HepG2 (cell line): ENCODE measurements around the gene VPS37B. TPM values are rescaled to one million over a fixed set of nuclear protein-coding genes. Genes with fewer than 3 reads are reported as not detected.

Experiments used
- BCL6 ChIP-seq: IDR thresholded peaks from 2 replicates; pipeline ENCODE4 v1.6.1; 2016; ENCODE audit warnings: missing genetic modification reagents, missing compliant biosample characterization
- ERF ChIP-seq: IDR thresholded peaks from 2 replicates; pipeline ENCODE4 v1.6.1; 2018; ENCODE audit warnings: missing biosample characterization, missing genetic modification reagents
- FLYWCH1 ChIP-seq: sonication (generic); formaldehyde crosslinking; IDR thresholded peaks from 2 replicates; pipeline ENCODE4 v1.8.1; 2023; ENCODE audit warnings: mild to moderate bottlenecking, missing genetic modification reagents
- HNRNPL ChIP-seq: fragments of 200-400 bp; formaldehyde crosslinking; IDR thresholded peaks from 2 replicates; pipeline ENCODE4 v1.6.1; 2017; ENCODE audit warnings: mild to moderate bottlenecking, low read depth, low read length
- KDM1A ChIP-seq: IDR thresholded peaks from 2 replicates; pipeline ENCODE4 v1.6.1; 2016; ENCODE audit warnings: missing compliant biosample characterization
- KDM6A ChIP-seq: IDR thresholded peaks from 2 replicates; pipeline ENCODE4 v1.6.1; 2016; ENCODE audit warnings: low read depth
- KMT2B ChIP-seq: IDR thresholded peaks from 2 replicates; pipeline ENCODE4 v1.6.1; 2016; ENCODE audit warnings: missing genetic modification reagents, missing compliant biosample characterization
- NCOA2 ChIP-seq: sonication (generic); formaldehyde crosslinking; IDR thresholded peaks from 2 replicates; pipeline ENCODE4 v1.8.0; 2022; ENCODE audit warnings: inconsistent platforms
- NR3C1 ChIP-seq: sonication (generic); formaldehyde crosslinking; IDR thresholded peaks from 2 replicates; pipeline ENCODE4 v1.4.0; 2020; ENCODE audit warnings: missing genetic modification reagents
- NRL ChIP-seq: sonication (generic); formaldehyde crosslinking; IDR thresholded peaks from 2 replicates; pipeline ENCODE4 v1.5.0; 2020; ENCODE audit warnings: missing genetic modification reagents, mild to moderate bottlenecking, moderate library complexity, borderline replicate concordance
- SATB2 ChIP-seq: sonication (generic); formaldehyde crosslinking; IDR thresholded peaks from 2 replicates; pipeline ENCODE4 v1.5.0; 2020; ENCODE audit warnings: missing genetic modification reagents
- SKI ChIP-seq: fragments of 450-650 bp; IDR thresholded peaks from one replicate; pipeline ENCODE4 v1.6.1; 2018; ENCODE audit warnings: mild to moderate bottlenecking; ENCODE audit not compliant: partially characterized antibody
- SRSF9 ChIP-seq: fragments of 200-400 bp; formaldehyde crosslinking; IDR thresholded peaks from 2 replicates; pipeline ENCODE4 v1.6.1; 2018; ENCODE audit warnings: borderline replicate concordance, mild to moderate bottlenecking, low read depth, low read length; ENCODE audit not compliant: insufficient read depth, poor library complexity, severe bottlenecking
- ZNF432 ChIP-seq: sonication (generic); formaldehyde crosslinking; IDR thresholded peaks from 2 replicates; pipeline ENCODE4 v1.5.0; 2020; ENCODE audit warnings: missing genetic modification reagents, mild to moderate bottlenecking, borderline replicate concordance
- ZNF510 ChIP-seq: sonication (generic); formaldehyde crosslinking; IDR thresholded peaks from 2 replicates; pipeline ENCODE4 v1.4.0; 2020; ENCODE audit warnings: low read depth, mild to moderate bottlenecking, missing genetic modification reagents
- ZNF530 ChIP-seq: sonication (generic); formaldehyde crosslinking; IDR thresholded peaks from 2 replicates; pipeline ENCODE4 v1.5.0; 2020; ENCODE audit warnings: low read depth, mild to moderate bottlenecking, missing genetic modification reagents
- polyA plus RNA-seq, 8 experiments: library from polyadenylated mRNA; depleted of rRNA in 3 of 8; stranded (reverse) in 7 of 8; unstranded in 1 of 8; fragments of >200 nt; fragmentation: Illumina TruSeq in 4 of 8; extraction: Trizol in 4 of 8; gene quantifications; 2 replicates each; pipeline versions ENCODE4 v1.2.1 to v1.2.3, GENCODE V29; 2011 to 2016; ENCODE audit warnings: low read depth in 4 of 8, missing spikeins in 1 of 8, mixed read lengths in 1 of 8; ENCODE audit not compliant: insufficient read depth in 1 of 8
- total RNA-seq, 5 experiments: library from RNA; depleted of rRNA; stranded (reverse); fragments of >200 nt; fragmentation: Illumina TruSeq; extraction: Trizol; gene quantifications; 2 replicates each; pipeline ENCODE4 v1.2.3, GENCODE V29; 2016; ENCODE audit warnings: low read depth in 1 of 5
- TF ChIP-seq, protein P1 (sequence below): sonication (generic); formaldehyde crosslinking; IDR thresholded peaks from 2 replicates; pipeline ENCODE4 v1.8.0; 2023; ENCODE audit warnings: mild to moderate bottlenecking, missing genetic modification reagents
- TF ChIP-seq, protein P2 (sequence below): sonication (generic); formaldehyde crosslinking; conservative IDR thresholded peaks from 2 replicates; pipeline ENCODE4 v1.4.0; 2020; ENCODE audit warnings: missing genetic modification reagents
- TF ChIP-seq, protein P3 (sequence below): IDR thresholded peaks from 2 replicates; pipeline ENCODE4 v1.4.0; 2020; ENCODE audit warnings: mild to moderate bottlenecking, missing genetic modification reagents
- TF ChIP-seq, protein P4 (sequence below): sonication (generic); formaldehyde crosslinking; IDR thresholded peaks from 2 replicates; pipeline ENCODE4 v1.4.0; 2020; ENCODE audit warnings: missing genetic modification reagents
- TF ChIP-seq, protein P5 (sequence below): sonication (generic); formaldehyde crosslinking; IDR thresholded peaks from 2 replicates; pipeline ENCODE4 v1.5.0; 2020; ENCODE audit warnings: missing genetic modification reagents

VPS37B gene
- total and polyA plus RNA-seq, 2 of the 13 experiments (the other 11 are each of a cell fraction or from before 2014, with no cell fraction given), result 4.6 to 5.3 TPM

DNA sequence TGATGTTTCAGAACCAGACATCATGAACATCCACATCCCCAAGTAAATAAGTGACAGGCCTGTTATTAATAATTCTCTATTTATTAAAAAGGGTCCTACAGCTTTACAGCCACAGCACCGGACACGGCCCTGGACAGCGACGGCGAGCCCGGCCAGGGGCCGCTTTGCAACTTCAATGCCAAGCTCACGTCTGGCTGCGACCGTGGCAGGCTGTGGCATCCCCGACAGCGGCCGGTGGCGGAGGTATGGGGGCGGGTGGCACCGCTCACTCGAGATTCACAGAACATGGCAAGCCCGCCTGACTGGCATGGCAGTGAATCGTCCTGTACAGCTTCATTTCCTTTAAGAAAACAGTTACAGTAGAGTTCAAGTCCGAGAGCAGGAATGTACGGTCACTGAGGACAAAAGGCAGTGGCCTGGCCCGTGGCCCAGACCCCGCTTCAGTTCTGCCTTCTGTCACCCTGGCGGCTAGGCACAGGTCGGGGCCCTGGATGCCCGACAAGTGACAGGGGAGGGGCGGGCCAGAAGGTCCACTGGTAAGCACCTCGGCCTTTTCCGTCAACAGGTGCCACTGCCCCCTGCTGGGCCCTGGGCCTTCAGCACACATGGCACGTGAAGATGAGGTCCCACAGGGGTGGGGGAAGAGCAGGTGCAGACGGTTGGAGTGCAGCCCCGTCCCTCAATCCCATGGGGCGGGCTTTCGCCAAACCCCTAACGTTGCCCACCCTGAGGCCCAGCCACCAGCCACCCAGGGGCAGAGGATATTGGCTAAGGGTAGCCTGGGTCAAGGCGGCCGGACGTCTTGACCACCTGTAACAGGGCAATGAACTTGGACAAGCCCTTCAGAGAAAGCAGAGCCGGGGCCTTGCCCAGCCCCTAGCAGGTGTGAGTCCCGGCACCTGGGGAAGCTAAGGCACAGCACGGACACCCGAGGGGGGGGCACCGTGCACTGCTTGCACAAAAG, 30.4 kb downstream of the VPS37B start (continued):
- TF ChIP-seq, protein P1, sequence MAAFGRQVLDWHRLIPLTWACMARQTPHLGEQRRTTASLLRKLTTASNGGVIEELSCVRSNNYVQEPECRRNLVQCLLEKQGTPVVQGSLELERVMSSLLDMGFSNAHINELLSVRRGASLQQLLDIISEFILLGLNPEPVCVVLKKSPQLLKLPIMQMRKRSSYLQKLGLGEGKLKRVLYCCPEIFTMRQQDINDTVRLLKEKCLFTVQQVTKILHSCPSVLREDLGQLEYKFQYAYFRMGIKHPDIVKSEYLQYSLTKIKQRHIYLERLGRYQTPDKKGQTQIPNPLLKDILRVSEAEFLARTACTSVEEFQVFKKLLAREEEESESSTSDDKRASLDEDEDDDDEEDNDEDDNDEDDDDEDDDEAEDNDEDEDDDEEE (CRISPR knock-in tag), result no peak
- peak; percentile 49 for TF ChIP-seq SKI
- no peak for TF ChIP-seq KMT2B (CRISPR knock-in tag)
- TF ChIP-seq NCOA2 (CRISPR knock-in tag), result no peak
- TF ChIP-seq SRSF9, result no peak
- peak; percentile 84 for TF ChIP-seq HNRNPL
- TF ChIP-seq, protein P2, sequence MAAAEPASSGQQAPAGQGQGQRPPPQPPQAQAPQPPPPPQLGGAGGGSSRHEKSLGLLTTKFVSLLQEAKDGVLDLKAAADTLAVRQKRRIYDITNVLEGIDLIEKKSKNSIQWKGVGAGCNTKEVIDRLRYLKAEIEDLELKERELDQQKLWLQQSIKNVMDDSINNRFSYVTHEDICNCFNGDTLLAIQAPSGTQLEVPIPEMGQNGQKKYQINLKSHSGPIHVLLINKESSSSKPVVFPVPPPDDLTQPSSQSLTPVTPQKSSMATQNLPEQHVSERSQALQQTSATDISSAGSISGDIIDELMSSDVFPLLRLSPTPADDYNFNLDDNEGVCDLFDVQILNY, result no peak
- TF ChIP-seq ZNF510, result no peak
- TF ChIP-seq ERF (CRISPR knock-in tag), result no peak
- TF ChIP-seq SATB2, result no peak
- TF ChIP-seq KDM1A (CRISPR knock-in tag), result no peak
- TF ChIP-seq, protein P3, sequence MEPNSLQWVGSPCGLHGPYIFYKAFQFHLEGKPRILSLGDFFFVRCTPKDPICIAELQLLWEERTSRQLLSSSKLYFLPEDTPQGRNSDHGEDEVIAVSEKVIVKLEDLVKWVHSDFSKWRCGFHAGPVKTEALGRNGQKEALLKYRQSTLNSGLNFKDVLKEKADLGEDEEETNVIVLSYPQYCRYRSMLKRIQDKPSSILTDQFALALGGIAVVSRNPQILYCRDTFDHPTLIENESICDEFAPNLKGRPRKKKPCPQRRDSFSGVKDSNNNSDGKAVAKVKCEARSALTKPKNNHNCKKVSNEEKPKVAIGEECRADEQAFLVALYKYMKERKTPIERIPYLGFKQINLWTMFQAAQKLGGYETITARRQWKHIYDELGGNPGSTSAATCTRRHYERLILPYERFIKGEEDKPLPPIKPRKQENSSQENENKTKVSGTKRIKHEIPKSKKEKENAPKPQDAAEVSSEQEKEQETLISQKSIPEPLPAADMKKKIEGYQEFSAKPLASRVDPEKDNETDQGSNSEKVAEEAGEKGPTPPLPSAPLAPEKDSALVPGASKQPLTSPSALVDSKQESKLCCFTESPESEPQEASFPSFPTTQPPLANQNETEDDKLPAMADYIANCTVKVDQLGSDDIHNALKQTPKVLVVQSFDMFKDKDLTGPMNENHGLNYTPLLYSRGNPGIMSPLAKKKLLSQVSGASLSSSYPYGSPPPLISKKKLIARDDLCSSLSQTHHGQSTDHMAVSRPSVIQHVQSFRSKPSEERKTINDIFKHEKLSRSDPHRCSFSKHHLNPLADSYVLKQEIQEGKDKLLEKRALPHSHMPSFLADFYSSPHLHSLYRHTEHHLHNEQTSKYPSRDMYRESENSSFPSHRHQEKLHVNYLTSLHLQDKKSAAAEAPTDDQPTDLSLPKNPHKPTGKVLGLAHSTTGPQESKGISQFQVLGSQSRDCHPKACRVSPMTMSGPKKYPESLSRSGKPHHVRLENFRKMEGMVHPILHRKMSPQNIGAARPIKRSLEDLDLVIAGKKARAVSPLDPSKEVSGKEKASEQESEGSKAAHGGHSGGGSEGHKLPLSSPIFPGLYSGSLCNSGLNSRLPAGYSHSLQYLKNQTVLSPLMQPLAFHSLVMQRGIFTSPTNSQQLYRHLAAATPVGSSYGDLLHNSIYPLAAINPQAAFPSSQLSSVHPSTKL (CRISPR knock-in tag), result peak; percentile 19; the same call in 1 of the 2 replicates
- TF ChIP-seq NRL (CRISPR knock-in tag), result no peak
- no peak for TF ChIP-seq ZNF530 (CRISPR knock-in tag)
- TF ChIP-seq BCL6 (CRISPR knock-in tag), result no peak; the same call in 1 of the 2 replicates
- TF ChIP-seq ZNF432 (CRISPR knock-in tag), result no peak
- TF ChIP-seq, protein P4, sequence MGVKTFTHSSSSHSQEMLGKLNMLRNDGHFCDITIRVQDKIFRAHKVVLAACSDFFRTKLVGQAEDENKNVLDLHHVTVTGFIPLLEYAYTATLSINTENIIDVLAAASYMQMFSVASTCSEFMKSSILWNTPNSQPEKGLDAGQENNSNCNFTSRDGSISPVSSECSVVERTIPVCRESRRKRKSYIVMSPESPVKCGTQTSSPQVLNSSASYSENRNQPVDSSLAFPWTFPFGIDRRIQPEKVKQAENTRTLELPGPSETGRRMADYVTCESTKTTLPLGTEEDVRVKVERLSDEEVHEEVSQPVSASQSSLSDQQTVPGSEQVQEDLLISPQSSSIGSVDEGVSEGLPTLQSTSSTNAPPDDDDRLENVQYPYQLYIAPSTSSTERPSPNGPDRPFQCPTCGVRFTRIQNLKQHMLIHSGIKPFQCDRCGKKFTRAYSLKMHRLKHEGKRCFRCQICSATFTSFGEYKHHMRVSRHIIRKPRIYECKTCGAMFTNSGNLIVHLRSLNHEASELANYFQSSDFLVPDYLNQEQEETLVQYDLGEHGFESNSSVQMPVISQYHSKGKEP, result no peak
- TF ChIP-seq FLYWCH1, result no peak
- TF ChIP-seq, protein P5, sequence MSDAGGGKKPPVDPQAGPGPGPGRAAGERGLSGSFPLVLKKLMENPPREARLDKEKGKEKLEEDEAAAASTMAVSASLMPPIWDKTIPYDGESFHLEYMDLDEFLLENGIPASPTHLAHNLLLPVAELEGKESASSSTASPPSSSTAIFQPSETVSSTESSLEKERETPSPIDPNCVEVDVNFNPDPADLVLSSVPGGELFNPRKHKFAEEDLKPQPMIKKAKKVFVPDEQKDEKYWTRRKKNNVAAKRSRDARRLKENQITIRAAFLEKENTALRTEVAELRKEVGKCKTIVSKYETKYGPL (CRISPR knock-in tag), result no peak
- TF ChIP-seq NR3C1 (CRISPR knock-in tag), result no peak
- no peak for TF ChIP-seq KDM6A (CRISPR knock-in tag)
